Activated CD8-positive, alpha-beta memory T cell treated with anti-CD3 and anti-CD28 coated beads, Interleukin-2, amount 50 U/mL, for 48 hours (primary cell): Measurements from ENCODE around the gene VARS1.
A peak's percentile ranks its signal among the peaks of the same experiment; 100 is the strongest.

ENCODE experiments used
- DNase-seq: peaks from one replicate; pipeline ENCODE4 v3.0.0-alpha.2; 2020

The VARS1 gene

GRCh38 chr6:31792090-31792374 lies 3.5 kb downstream of the VARS1 start:
- DNase-seq, result no peak

- no peak for DNase-seq
Observed at GRCh38 chr6:31791324-31792089, 4.0 kb downstream of the VARS1 start.

GRCh38 chr6:31785475-31785874 lies 10.1 kb downstream of the VARS1 start:
- DNase-seq, result no peak

- DNase-seq, result no peak
Observed at GRCh38 chr6:31784098-31784925, 11.2 kb downstream of the VARS1 start.

GRCh38 chr6:31782126-31782855 lies 13.3 kb downstream of the VARS1 start:
- no peak for DNase-seq

- DNase-seq, result no peak
Observed at GRCh38 chr6:31781244-31782125, 14.1 kb downstream of the VARS1 start.

GRCh38 chr6:31780507-31781243 lies 14.9 kb downstream of the VARS1 start:
- no peak for DNase-seq

- no peak for DNase-seq
Observed at GRCh38 chr6:31779908-31780307, 15.6 kb downstream of the VARS1 start.

- no peak for DNase-seq
Observed at GRCh38 chr6:31778999-31779885, 16.3 kb downstream of the VARS1 start.

- DNase-seq, result no peak
Observed at GRCh38 chr6:31778193-31778592, 17.4 kb downstream of the VARS1 start.

GRCh38 chr6:31777667-31778050 lies 17.9 kb downstream of the VARS1 start:
- DNase-seq, result no peak

- peak; percentile 89 for DNase-seq
Observed at GRCh38 chr6:31776989-31777666, 18.4 kb downstream of the VARS1 start, which contains the start of gene VWA7. Gene VWA7 (minus strand): TSS chr6:31777328. CDS start chr6:31776779, 549 bp downstream.

GRCh38 chr6:31776485-31776988 lies 19.0 kb downstream of the VARS1 start:
- no peak for DNase-seq

- no peak for DNase-seq
Observed at GRCh38 chr6:31775633-31776484, 19.7 kb downstream of the VARS1 start.

- no peak for DNase-seq
Observed at GRCh38 chr6:31775184-31775583, 20.4 kb downstream of the VARS1 start.

- DNase-seq, result no peak
Observed at GRCh38 chr6:31771992-31772358, 23.6 kb downstream of the VARS1 start.

- no peak for DNase-seq
Observed at GRCh38 chr6:31770860-31771259, 24.7 kb downstream of the VARS1 start.

- peak; percentile 93 for DNase-seq
Observed at GRCh38 chr6:31769684-31770371, 25.7 kb downstream of the VARS1 start.
